Fibroblast of lung (primary cell): Measurements from ENCODE around the gene VEPH1. TPM values are rescaled to one million over a fixed set of nuclear protein-coding genes. Genes with fewer than 3 reads are reported as not detected.
"Not testable (repeated sequence)": the region's sequence is repeated elsewhere in the genome, so short reads cannot be mapped to it uniquely, and the experiment has no call there.

Source experiments
- DNase-seq, 2 donors: peaks; one replicate each; pipeline versions ENCODE4 v3.0.0 to v3.0.0-alpha.2; 2010; ENCODE audit warnings: low read depth in 2 of 2
- H2AFZ ChIP-seq: 2 replicates; pipeline ENCODE4 v1.5.1; 2012; ENCODE audit warnings: low read length, control low read depth, inconsistent platforms
- H3K27ac ChIP-seq: 2 replicates; pipeline ENCODE4 v1.5.1; 2011; ENCODE audit warnings: low read length, control low read depth; ENCODE audit not compliant: insufficient read depth
- H3K27me3 ChIP-seq: 2 replicates; pipeline ENCODE4 v1.5.1; 2011; ENCODE audit warnings: mild to moderate bottlenecking, low read length; ENCODE audit not compliant: control insufficient read depth, insufficient read depth
- H3K36me3 ChIP-seq: 2 replicates; pipeline ENCODE4 v1.5.1; 2011; ENCODE audit warnings: low read length; ENCODE audit not compliant: control insufficient read depth, insufficient read depth
- H3K4me1 ChIP-seq: 2 replicates; pipeline ENCODE4 v1.5.1; 2011; ENCODE audit warnings: low read length; ENCODE audit not compliant: control insufficient read depth, insufficient read depth; ENCODE audit errors: extremely low read depth
- H3K4me2 ChIP-seq: 2 replicates; pipeline ENCODE4 v1.5.1; 2011; ENCODE audit warnings: low read length, control low read depth; ENCODE audit not compliant: insufficient read depth; ENCODE audit errors: extremely low read depth
- H3K4me3 ChIP-seq, 4 experiments: fragments of 200-600 bp in 1 of 4; sonication (generic) in 1 of 4; replicated peaks in 1 of 4; 2 replicates each; pipeline ENCODE4 v1.5.1; 2011 to 2016; ENCODE audit warnings: low read length in 4 of 4, low read depth in 3 of 4, mild to moderate bottlenecking in 3 of 4, control low read depth in 2 of 4, inconsistent platforms in 1 of 4, mixed read lengths in 1 of 4; ENCODE audit not compliant: insufficient read depth in 1 of 4; ENCODE audit errors: control extremely low read depth in 1 of 4
- H3K79me2 ChIP-seq: 2 replicates; pipeline ENCODE4 v1.5.1; 2012; ENCODE audit warnings: mild to moderate bottlenecking, low read length, inconsistent platforms; ENCODE audit not compliant: control insufficient read depth, insufficient read depth
- H3K9ac ChIP-seq: 2 replicates; pipeline ENCODE4 v1.5.1; 2011; ENCODE audit warnings: mild to moderate bottlenecking, low read length, control low read depth; ENCODE audit not compliant: insufficient read depth
- H3K9me3 ChIP-seq: 2 replicates; pipeline ENCODE4 v1.5.1; 2012; ENCODE audit warnings: low read depth, low read length; ENCODE audit not compliant: control insufficient read depth, insufficient read depth
- H4K20me1 ChIP-seq: 2 replicates; pipeline ENCODE4 v1.5.1; 2011; ENCODE audit warnings: low read length; ENCODE audit not compliant: control insufficient read depth, insufficient read depth; ENCODE audit errors: extremely low read depth
- EZH2 ChIP-seq: IDR thresholded peaks from 2 replicates; pipeline ENCODE4 v1.5.1; 2012; ENCODE audit warnings: low read length, control low read depth, mild to moderate bottlenecking; ENCODE audit errors: missing control alignments
- polyA plus RNA-seq, 2 donors: library from polyadenylated mRNA; depleted of rRNA in 1 of 2; stranded (reverse) in 1 of 2; unstranded in 1 of 2; fragments of >200 nt; gene quantifications; 2 replicates each; pipeline ENCODE4 v1.2.1, GENCODE V29; 2011 to 2012; ENCODE audit warnings: missing spikeins in 1 of 2
- total RNA-seq: library from RNA; depleted of rRNA; stranded (reverse); fragments of >200 nt; gene quantifications from 2 replicates; pipeline ENCODE4 v1.2.1, GENCODE V29; 2014
- TF ChIP-seq, protein P1 (sequence below), 2 donors: IDR thresholded peaks in 1 of 2; conservative IDR thresholded peaks in 1 of 2; 1 replicate in 1 of 2; 2 replicates in 1 of 2; pipeline ENCODE4 v1.5.1; 2011 to 2012; ENCODE audit warnings: low read length in 2 of 2, control low read depth in 1 of 2, inconsistent platforms in 1 of 2, low read depth in 1 of 2, mild to moderate bottlenecking in 1 of 2

The VEPH1 gene
- total and polyA plus RNA-seq, 2 donors (not counting 1 experiment from before 2014, with no cell fraction given), result 13.1 to 34.7 TPM

DNA sequence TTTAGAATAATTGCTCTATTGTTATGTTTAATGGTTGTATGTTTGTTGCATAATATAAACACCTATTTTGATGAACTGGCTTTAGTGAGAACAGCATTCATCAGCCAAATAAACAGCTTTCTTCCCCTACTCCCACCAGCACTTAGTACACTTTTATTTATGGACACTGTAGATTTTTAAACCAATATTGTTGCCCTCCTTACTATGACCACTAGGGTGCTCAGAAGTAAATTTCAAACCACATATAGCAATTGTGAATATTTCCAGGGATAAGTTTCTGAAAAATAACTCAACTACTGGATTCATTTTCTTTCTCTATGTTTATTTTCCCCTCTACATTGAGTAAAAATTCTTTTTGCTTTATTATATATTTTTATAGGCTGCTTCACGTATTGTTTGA is 151.2 kb downstream of the VEPH1 start:
- no peak overlapping the region for H2AFZ ChIP-seq
- TF ChIP-seq EZH2, result no peak
- TF ChIP-seq, protein P1, sequence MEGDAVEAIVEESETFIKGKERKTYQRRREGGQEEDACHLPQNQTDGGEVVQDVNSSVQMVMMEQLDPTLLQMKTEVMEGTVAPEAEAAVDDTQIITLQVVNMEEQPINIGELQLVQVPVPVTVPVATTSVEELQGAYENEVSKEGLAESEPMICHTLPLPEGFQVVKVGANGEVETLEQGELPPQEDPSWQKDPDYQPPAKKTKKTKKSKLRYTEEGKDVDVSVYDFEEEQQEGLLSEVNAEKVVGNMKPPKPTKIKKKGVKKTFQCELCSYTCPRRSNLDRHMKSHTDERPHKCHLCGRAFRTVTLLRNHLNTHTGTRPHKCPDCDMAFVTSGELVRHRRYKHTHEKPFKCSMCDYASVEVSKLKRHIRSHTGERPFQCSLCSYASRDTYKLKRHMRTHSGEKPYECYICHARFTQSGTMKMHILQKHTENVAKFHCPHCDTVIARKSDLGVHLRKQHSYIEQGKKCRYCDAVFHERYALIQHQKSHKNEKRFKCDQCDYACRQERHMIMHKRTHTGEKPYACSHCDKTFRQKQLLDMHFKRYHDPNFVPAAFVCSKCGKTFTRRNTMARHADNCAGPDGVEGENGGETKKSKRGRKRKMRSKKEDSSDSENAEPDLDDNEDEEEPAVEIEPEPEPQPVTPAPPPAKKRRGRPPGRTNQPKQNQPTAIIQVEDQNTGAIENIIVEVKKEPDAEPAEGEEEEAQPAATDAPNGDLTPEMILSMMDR (conservative IDR thresholded peaks at IDR 0.05 in 1 of 2, IDR thresholded peaks at IDR 0.05 in 1 of 2; ENCODE audit: low read depth in 1 of 2, low read length in 2 of 2), result no peak
- H3K27ac ChIP-seq, result no peak overlapping the region
- DNase-seq, result no peak
- H3K4me1 ChIP-seq, result peaks cover 4% of the 10 kb centered on the region
- no peaks in the 10 kb centered on the region for H3K79me2 ChIP-seq
- H3K4me2 ChIP-seq, result no peak overlapping the region
- H3K27me3 ChIP-seq, result no peaks in the 10 kb centered on the region
- no peaks in the 10 kb centered on the region for H4K20me1 ChIP-seq
- no peaks in the 10 kb centered on the region for H3K9me3 ChIP-seq
- H3K4me3 ChIP-seq, result no peak overlapping the region
- no peaks in the 10 kb centered on the region for H3K36me3 ChIP-seq
- H3K9ac ChIP-seq, result no peak overlapping the region

GRCh38 chr3:157350651-157351050 is 152.6 kb downstream of the VEPH1 start:
- H3K9me3 ChIP-seq, H3K4me1 ChIP-seq, H3K27me3 ChIP-seq, H3K27ac ChIP-seq, H3K9ac ChIP-seq, H3K79me2 ChIP-seq, H3K4me2 ChIP-seq, H3K36me3 ChIP-seq, H3K4me3 ChIP-seq, H4K20me1 ChIP-seq, DNase-seq, H2AFZ ChIP-seq: not testable (repeated sequence)

DNA sequence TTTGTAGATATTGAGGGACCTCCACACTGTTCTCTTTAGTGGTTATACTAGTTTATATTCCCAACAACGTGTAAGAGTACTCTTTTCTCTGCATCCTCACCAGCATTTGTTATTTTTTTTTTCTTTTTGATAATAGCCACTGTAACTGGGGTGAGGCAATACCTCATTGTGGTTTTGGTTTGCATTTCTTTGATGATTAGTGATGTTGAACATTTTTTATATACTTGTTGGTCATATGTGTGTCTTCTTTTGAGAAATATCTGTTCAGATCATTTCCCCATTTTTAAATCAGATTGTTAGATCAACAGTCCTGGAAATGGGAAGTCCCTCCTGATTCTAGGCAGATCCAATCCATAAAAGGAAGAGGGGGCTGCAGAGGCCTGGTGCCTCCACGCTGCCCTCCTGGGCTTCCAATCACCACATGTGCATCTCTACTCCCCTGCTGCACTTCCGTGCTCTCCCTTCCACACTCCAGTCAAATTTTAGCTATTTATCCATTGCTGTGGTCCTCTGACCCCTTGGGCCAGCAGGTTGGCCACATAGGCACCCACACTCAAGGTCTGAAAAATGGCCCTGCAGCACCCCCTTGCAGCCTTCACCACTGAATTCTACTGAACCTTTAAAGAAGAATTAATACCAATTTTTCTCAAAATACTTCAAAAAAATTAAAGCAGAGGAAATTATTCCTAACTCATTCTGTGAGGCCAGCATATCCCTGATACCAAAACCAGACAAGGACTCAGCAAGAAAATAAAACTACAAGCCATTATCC is 154.7 kb downstream of the VEPH1 start:
- H4K20me1 ChIP-seq, H3K79me2 ChIP-seq, H3K4me1 ChIP-seq, H3K27me3 ChIP-seq, H3K36me3 ChIP-seq, H2AFZ ChIP-seq, H3K27ac ChIP-seq, H3K9me3 ChIP-seq, H3K4me2 ChIP-seq, H3K9ac ChIP-seq, H3K4me3 ChIP-seq: not testable (repeated sequence)
- DNase-seq, result peak in 1 of 2 donors; percentile 37

GRCh38 chr3:157347577-157348303 is 155.5 kb downstream of the VEPH1 start:
- TF ChIP-seq EZH2, result no peak
- TF ChIP-seq, protein P1 (conservative IDR thresholded peaks at IDR 0.05 in 1 of 2, IDR thresholded peaks at IDR 0.05 in 1 of 2; ENCODE audit: low read depth in 1 of 2, low read length in 2 of 2), result peak; percentile 10 to 27
- DNase-seq, result no peak
- Histone ChIP-seq H3K4me3 (no peak overlapping the region), H3K9me3 (no peaks in the 10 kb centered on the region), H3K4me2 (no peak overlapping the region), H3K79me2 (no peaks in the 10 kb centered on the region), H3K27me3 (no peaks in the 10 kb centered on the region), H3K36me3 (no peaks in the 10 kb centered on the region), H3K27ac (no peak overlapping the region), H3K9ac (no peak overlapping the region), H3K4me1 (peaks cover 2% of the 10 kb centered on the region), H4K20me1 (no peaks in the 10 kb centered on the region), H2AFZ (no peak overlapping the region)
